Measurements from ENCODE around the gene HPCAL1. TPM values are rescaled to one million over a fixed set of nuclear protein-coding genes. Genes with fewer than 3 reads are reported as not detected.

Gene HPCAL1
- total RNA-seq, 1 donor from 2014 or later, result 3.7 TPM

GRCh38 chr2:10428924-10429323 lies 126.2 kb downstream of the HPCAL1 start:
- H3K27ac ChIP-seq, result no peak overlapping the region
- Mint-ChIP-seq H3K9me3 (no peaks in the 10 kb centered on the region), H3K27ac (peak overlapping the region; percentile 72), H3K36me3 (no peaks in the 10 kb centered on the region), H3K4me3 (no peak overlapping the region), H3K4me1 (peaks cover 38% of the 10 kb centered on the region), H3K27me3 (ENCODE audit: insufficient read depth, low read depth) (peaks cover 8% of the 10 kb centered on the region)
- H3K9ac ChIP-seq, result no peak overlapping the region
- H3K4me3 ChIP-seq, result no peak overlapping the region
- H3K4me1 ChIP-seq, result peaks cover 13% of the 10 kb centered on the region
- H3F3A ChIP-seq (ENCODE audit: low read depth), result no peaks in the 10 kb centered on the region
- no peak overlapping the region for H3K4me2 ChIP-seq
- TF ChIP-seq EZH2phosphoT487 (IDR thresholded peaks at IDR 0.05) (no peak), CTCF (IDR thresholded peaks at IDR 0.05) (no peak)
- H3K27me3 ChIP-seq, result peaks cover 19% of the 10 kb centered on the region
- no peaks in the 10 kb centered on the region for H3K9me3 ChIP-seq (ENCODE audit: low read depth)
- H3K79me2 ChIP-seq (ENCODE audit: low read depth), result no peaks in the 10 kb centered on the region
- H4K20me1 ChIP-seq (ENCODE audit: low read depth), result no peaks in the 10 kb centered on the region
- no peak overlapping the region for H2AFZ ChIP-seq (replicated peaks)
- no peaks in the 10 kb centered on the region for H3K36me3 ChIP-seq
- DNase-seq (ENCODE audit: low spot score), result no peak

GRCh38 chr2:10430886-10431622 lies 128.3 kb downstream of the HPCAL1 start:
- Histone ChIP-seq H3K27ac (no peak overlapping the region), H4K20me1 (ENCODE audit: low read depth) (no peaks in the 10 kb centered on the region), H3K4me3 (no peak overlapping the region), H3K4me2 (no peak overlapping the region), H3F3A (ENCODE audit: low read depth) (no peaks in the 10 kb centered on the region), H3K9me3 (ENCODE audit: low read depth) (no peaks in the 10 kb centered on the region), H3K4me1 (peaks cover 10% of the 10 kb centered on the region), H3K79me2 (ENCODE audit: low read depth) (no peaks in the 10 kb centered on the region), H3K36me3 (no peaks in the 10 kb centered on the region), H3K9ac (no peak overlapping the region), H3K27me3 (peaks cover 19% of the 10 kb centered on the region), H2AFZ (replicated peaks) (no peak overlapping the region)
- TF ChIP-seq EZH2phosphoT487 (IDR thresholded peaks at IDR 0.05), result no peak
- TF ChIP-seq EZH2 (IDR thresholded peaks at IDR 0.05), result no peak
- TF ChIP-seq CTCF (IDR thresholded peaks at IDR 0.05), result no peak
- no peak for DNase-seq (ENCODE audit: low spot score)
- Mint-ChIP-seq H3K4me3 (no peak overlapping the region), H3K27me3 (ENCODE audit: insufficient read depth, low read depth) (peaks cover 12% of the 10 kb centered on the region), H3K36me3 (no peaks in the 10 kb centered on the region), H3K4me1 (peaks cover 36% of the 10 kb centered on the region), H3K9me3 (no peaks in the 10 kb centered on the region), H3K27ac (no peak overlapping the region)

- Mint-ChIP-seq H3K36me3 (no peaks in the 10 kb centered on the region), H3K27ac (no peak overlapping the region), H3K27me3 (ENCODE audit: insufficient read depth, low read depth) (peaks cover 11% of the 10 kb centered on the region), H3K9me3 (no peaks in the 10 kb centered on the region), H3K4me1 (peaks cover 28% of the 10 kb centered on the region), H3K4me3 (no peak overlapping the region)
- Histone ChIP-seq H3K4me2 (peak overlapping the region; percentile 65), H3K36me3 (no peaks in the 10 kb centered on the region), H3F3A (ENCODE audit: low read depth) (no peaks in the 10 kb centered on the region), H4K20me1 (ENCODE audit: low read depth) (no peaks in the 10 kb centered on the region), H3K27ac (no peak overlapping the region), H3K79me2 (ENCODE audit: low read depth) (no peaks in the 10 kb centered on the region), H3K4me1 (peaks cover 3% of the 10 kb centered on the region), H3K27me3 (peaks cover 19% of the 10 kb centered on the region), H3K9ac (no peak overlapping the region), H3K4me3 (no peak overlapping the region), H2AFZ (replicated peaks) (no peak overlapping the region), H3K9me3 (ENCODE audit: low read depth) (no peaks in the 10 kb centered on the region)
- no peak for DNase-seq (ENCODE audit: low spot score)
- TF ChIP-seq CTCF (IDR thresholded peaks at IDR 0.05), result no peak
- no peak for TF ChIP-seq EZH2 (IDR thresholded peaks at IDR 0.05)
- TF ChIP-seq EZH2phosphoT487 (IDR thresholded peaks at IDR 0.05), result no peak
Observed at GRCh38 chr2:10431797-10432196, 129.1 kb downstream of the HPCAL1 start.

Data from neural progenitor cell (in vitro differentiated cells).